GM23248 (cell line): ENCODE results near the gene TUBAL3.

Experiments
- EZH2 ChIP-seq: fragments of 200-600 bp; sonication (generic); IDR thresholded peaks from 2 replicates; pipeline ENCODE4 v1.6.1; 2018; ENCODE audit warnings: antibody characterized with exemption, mild to moderate bottlenecking; ENCODE audit not compliant: insufficient read depth, poor library complexity, severe bottlenecking
- EZH2phosphoT487 ChIP-seq: fragments of 200-600 bp; sonication (generic); IDR thresholded peaks from 2 replicates; pipeline ENCODE4 v1.6.1; 2018; ENCODE audit warnings: antibody characterized with exemption, moderate library complexity, mild to moderate bottlenecking, low read depth; ENCODE audit not compliant: insufficient read depth

GRCh38 chr10:5354068-5354467 is 50.6 kb downstream of the TUBAL3 start:
- TF ChIP-seq EZH2phosphoT487 = no peak
- TF ChIP-seq EZH2 = no peak
